NCI-H2171 treated with DMSO at 0.1 percent for 48 hours (cell line): ENCODE data around the gene LRRFIP1.

ENCODE experiments used
- DNase-seq: peaks from one replicate; lab custom pipeline; 2025; lab: John Stamatoyannopoulos, UW

LRRFIP1 gene

GRCh38 chr2:237616734-237617586 is 10.4 kb upstream of the LRRFIP1 start:
- no peak for DNase-seq

- DNase-seq: no peak
Measured at GRCh38 chr2:237617587-237617982, 9.8 kb upstream of the LRRFIP1 start.

- DNase-seq: no peak
Measured at GRCh38 chr2:237618449-237618848, 8.9 kb upstream of the LRRFIP1 start.

DNA sequence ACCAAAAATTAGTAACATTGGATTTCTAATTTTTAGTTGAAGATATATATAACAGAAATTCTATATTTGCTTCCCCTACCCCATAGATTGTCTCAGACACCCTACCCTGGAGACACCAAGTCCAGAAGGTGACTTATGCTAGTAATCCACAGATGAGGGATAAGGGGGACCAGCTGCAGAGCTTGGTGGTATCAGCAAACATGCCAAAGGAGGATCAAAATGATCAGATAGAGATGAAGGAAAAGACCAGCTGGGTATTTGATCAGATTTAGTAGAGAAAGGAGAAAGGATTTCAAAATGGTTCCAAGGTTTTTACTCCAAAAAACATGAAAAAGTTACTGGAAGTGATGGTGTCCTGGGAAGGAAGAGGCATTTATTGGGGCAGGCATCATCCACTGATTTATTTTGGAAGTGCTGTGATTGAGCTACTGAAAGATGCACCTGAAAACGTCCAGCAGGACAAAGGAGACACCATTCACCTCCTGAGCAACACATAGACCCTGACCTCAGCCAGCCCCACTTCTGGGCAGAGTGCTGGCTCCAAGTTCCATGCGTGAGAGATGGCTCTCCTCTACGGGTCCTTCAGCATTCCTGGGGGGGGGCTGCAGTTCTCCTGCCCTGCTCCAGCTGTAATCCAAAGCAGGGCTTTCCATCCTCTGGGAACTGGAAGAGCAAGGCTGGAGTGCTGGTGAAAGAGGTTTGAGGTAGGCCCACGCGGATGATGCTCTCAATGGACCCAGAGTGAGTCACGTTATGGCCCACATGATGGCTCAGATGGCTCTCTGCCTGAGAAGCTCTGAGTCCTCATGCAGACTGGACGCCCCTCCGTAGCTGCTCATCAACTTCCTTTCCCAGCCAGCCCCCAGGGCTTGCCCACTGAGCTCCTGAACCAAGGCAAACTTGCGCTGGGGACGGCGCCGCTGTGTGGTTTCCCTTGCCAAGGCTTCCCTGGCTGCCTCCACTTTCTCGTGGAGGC is 3.7 kb upstream of the LRRFIP1 start:
- DNase-seq: no peak

GRCh38 chr2:237624565-237624964 is 2.8 kb upstream of the LRRFIP1 start:
- no peak for DNase-seq

GRCh38 chr2:237625216-237625705 is 2.1 kb upstream of the LRRFIP1 start:
- no peak for DNase-seq

GRCh38 chr2:237625777-237626176 is 1.6 kb upstream of the LRRFIP1 start:
- DNase-seq: no peak

GRCh38 chr2:237626813-237627440 is 460 bp upstream of the LRRFIP1 start:
- no peak for DNase-seq

- no peak for DNase-seq
Measured at GRCh38 chr2:237628247-237629187, 1.1 kb downstream of the LRRFIP1 start.

DNA sequence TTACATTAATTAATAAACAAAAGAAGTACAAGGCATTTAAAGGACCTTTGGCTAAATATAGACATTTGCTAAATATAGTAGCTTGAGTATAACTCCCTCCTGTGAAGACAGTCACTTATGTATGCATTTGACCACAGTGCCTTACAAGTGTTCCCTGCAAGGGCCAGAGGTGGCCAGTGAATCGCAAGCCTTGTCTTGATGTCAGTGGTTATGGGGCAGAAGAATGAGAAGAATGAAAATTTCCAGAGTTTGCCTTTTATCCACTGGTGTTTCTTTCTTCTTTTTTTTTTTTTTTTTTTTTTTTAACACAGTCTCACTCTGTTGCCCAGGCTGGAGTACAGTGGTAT is 1.8 kb downstream of the LRRFIP1 start:
- DNase-seq: no peak

- DNase-seq: no peak
Measured at GRCh38 chr2:237629739-237630138, 2.4 kb downstream of the LRRFIP1 start.

- DNase-seq: no peak
Measured at GRCh38 chr2:237630216-237631000, 3.0 kb downstream of the LRRFIP1 start.

DNA sequence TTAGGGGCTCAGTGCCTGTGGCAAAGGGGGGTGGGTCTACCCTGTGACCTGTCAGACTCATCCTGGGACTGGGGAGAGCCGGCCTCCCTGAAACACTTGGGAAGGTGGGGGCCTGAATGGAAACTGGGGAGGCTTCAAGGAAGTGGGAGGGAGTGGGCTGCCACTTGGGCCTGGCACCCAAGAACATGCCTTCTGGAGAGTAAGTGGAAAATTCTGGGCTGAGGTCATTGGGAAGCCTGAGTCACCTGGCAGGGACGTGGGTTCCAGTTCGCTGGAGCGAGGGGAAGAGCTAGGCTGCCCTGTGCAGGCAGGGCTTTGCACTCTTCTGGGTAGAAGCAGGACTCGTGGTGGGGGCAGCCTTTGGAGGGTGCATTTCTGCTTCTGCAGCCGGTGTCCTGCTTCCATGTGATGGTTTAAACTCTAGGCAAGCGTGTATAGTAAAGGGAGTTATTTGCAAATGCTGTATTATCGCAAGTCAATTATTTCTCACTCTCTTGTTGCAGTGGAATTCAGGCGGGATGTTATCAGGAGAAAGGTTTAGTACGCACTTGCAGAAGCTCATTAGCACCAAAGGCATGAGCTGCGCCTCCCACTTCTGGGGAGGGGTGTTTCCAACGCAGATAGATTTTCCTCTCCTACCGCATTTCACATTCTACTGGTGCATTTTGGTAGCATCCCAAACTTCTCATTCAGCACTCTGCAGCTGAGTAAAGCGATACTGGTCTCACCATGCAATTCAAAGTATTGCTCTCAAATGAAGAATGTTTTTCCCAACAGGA is 3.8 kb downstream of the LRRFIP1 start:
- no peak for DNase-seq

DNA sequence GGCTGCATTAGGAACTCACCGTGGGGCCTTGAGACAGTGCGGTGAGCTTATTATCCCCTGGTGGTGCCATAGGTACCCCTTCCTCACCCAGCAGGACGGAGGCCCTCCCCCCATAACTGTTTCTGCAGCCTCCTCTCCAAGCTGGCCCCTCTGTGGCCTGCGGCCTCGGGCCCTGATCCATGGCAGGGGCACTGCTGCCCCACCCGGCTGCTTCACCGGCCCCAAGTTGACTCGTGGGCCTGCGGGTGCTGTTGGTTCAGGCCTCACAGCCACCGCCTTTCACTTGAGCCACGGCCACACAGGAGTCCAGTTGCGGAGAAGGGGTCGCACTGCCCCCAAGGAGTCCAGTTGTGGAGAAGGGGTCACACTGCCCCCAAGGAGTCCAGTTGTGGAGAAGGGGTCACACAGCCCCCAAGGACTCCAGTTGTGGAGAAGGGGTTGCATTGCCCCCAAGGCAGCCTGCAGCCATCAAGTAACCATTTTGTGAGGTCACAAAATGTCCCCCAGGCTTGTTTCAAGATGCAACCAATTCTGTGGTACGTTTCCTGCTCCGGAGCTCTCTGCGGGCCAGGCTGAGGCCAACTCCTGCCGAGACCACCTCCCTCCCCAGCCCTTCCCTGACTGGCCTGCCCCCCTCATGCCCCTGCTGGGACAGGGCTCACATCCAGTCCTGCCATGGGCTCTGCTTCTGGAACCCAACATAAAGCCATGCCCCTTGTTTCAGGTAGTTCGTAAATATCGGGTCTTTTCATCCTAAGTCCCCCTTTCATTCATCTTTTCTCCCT is 4.6 kb downstream of the LRRFIP1 start:
- no peak for DNase-seq

DNA sequence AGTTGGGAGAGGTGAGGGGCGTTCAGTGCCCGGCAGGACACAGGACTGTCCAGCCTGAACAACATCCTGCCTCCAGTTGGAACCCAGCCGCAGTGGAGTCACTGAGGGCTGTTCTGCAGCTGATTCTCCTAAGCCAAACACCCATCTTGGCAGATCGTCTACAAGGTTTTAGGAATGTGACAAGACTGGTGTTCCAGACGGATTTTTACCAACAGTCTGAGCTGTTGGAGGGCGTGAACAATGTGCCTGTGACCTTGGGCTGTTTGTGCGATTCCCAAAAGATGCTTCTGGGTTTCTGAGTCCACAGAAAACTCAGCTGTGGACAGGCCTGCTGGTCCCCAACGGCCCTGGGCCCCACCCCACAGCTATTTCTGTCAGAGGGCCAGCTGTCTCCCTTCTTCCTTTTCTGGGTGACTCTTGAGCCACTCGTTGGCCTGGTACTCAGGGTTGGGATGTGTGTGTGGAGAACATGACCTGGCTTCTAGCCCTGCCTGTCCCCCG is 5.7 kb downstream of the LRRFIP1 start:
- no peak for DNase-seq

- DNase-seq: no peak
Measured at GRCh38 chr2:237636578-237636977, 9.2 kb downstream of the LRRFIP1 start.

DNA sequence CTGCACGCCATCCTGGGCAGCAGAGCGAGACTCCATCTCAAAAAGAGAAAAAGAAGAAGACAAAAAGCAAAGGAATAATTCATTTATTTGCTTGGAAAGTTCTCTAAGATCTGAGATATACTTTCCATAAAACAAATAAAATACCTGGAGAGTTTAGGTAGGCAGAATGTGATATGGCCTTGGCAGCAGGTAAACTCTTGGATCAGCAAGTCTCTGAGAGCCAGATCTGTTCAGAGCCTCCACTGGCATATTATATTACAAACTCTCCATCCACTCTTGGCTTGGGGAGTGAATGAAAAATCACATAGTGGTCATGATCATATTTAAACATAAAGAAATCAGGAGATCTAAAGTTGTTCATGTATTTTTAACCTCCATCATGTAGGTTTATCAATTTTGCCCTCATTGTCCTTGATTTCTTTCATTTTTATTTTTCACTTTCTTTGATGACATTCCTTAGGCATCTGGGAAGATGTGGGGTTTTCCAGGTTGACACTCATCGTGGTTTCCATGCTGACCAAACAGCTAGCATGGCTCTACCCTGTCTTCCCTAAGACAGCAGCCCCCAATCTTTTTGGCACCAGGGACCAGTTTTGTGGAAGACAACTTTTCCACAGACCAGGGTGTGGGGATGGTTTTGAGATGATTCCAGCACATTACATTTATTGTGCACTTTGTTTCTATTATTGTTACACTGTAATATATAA is 10.2 kb downstream of the LRRFIP1 start:
- no peak for DNase-seq

- no peak for DNase-seq
Measured at GRCh38 chr2:237638176-237638575, 10.8 kb downstream of the LRRFIP1 start.
